ENCODE measurements around the gene UIMC1. TPM values are rescaled to one million over a fixed set of nuclear protein-coding genes. Genes with fewer than 3 reads are reported as not detected.
"Not testable (repeated sequence)": the region's sequence is repeated elsewhere in the genome, so short reads cannot be mapped to it uniquely, and the experiment has no call there.

UIMC1 gene
- total RNA-seq, 1 donor from 2014 or later: 40.9 TPM

- Mint-ChIP-seq H3K9me3 (ENCODE audit: unreplicated experiment) (no peaks in the 10 kb centered on the region), H3K4me1 (ENCODE audit: unreplicated experiment) (no peaks in the 10 kb centered on the region), H3K27me3 (ENCODE audit: unreplicated experiment) (peaks cover 2% of the 10 kb centered on the region), H3K36me3 (ENCODE audit: low read depth, unreplicated experiment) (peaks cover 10% of the 10 kb centered on the region), H3K4me3 (ENCODE audit: unreplicated experiment) (no peak overlapping the region), H3K27ac (ENCODE audit: unreplicated experiment) (no peak overlapping the region)
- TF ChIP-seq, protein P1, sequence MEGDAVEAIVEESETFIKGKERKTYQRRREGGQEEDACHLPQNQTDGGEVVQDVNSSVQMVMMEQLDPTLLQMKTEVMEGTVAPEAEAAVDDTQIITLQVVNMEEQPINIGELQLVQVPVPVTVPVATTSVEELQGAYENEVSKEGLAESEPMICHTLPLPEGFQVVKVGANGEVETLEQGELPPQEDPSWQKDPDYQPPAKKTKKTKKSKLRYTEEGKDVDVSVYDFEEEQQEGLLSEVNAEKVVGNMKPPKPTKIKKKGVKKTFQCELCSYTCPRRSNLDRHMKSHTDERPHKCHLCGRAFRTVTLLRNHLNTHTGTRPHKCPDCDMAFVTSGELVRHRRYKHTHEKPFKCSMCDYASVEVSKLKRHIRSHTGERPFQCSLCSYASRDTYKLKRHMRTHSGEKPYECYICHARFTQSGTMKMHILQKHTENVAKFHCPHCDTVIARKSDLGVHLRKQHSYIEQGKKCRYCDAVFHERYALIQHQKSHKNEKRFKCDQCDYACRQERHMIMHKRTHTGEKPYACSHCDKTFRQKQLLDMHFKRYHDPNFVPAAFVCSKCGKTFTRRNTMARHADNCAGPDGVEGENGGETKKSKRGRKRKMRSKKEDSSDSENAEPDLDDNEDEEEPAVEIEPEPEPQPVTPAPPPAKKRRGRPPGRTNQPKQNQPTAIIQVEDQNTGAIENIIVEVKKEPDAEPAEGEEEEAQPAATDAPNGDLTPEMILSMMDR (IDR thresholded peaks at IDR 0.05; ENCODE audit: unreplicated experiment): no peak
- DNase-seq (ENCODE audit: low spot score): no peak
Observed at GRCh38 chr5:176986280-176986679, 20.3 kb downstream of the UIMC1 start.

- H3K4me1 Mint-ChIP-seq (ENCODE audit: unreplicated experiment): no peaks in the 10 kb centered on the region
- no peaks in the 10 kb centered on the region for H3K9me3 Mint-ChIP-seq (ENCODE audit: unreplicated experiment)
- H3K27me3 Mint-ChIP-seq (ENCODE audit: unreplicated experiment): peaks cover 2% of the 10 kb centered on the region
- no peak overlapping the region for H3K4me3 Mint-ChIP-seq (ENCODE audit: unreplicated experiment)
- H3K27ac Mint-ChIP-seq (ENCODE audit: unreplicated experiment): no peak overlapping the region
- H3K36me3 Mint-ChIP-seq (ENCODE audit: low read depth, unreplicated experiment): peaks cover 10% of the 10 kb centered on the region
- no peak for DNase-seq (ENCODE audit: low spot score)
- TF ChIP-seq, protein P1 (IDR thresholded peaks at IDR 0.05; ENCODE audit: unreplicated experiment): no peak
Observed at GRCh38 chr5:176985516-176985915, 21.1 kb downstream of the UIMC1 start.

- H3K36me3 Mint-ChIP-seq (ENCODE audit: low read depth, unreplicated experiment): peaks cover 18% of the 10 kb centered on the region
- DNase-seq (ENCODE audit: low spot score); H3K4me1 Mint-ChIP-seq (ENCODE audit: unreplicated experiment); H3K4me3 Mint-ChIP-seq (ENCODE audit: unreplicated experiment); H3K9me3 Mint-ChIP-seq (ENCODE audit: unreplicated experiment); H3K27ac Mint-ChIP-seq (ENCODE audit: unreplicated experiment); H3K27me3 Mint-ChIP-seq (ENCODE audit: unreplicated experiment): not testable (repeated sequence)
Observed at GRCh38 chr5:176984176-176984575, 22.4 kb downstream of the UIMC1 start.

GRCh38 chr5:176983593-176983992 lies 23.0 kb downstream of the UIMC1 start:
- not testable (repeated sequence) for H3K9me3 Mint-ChIP-seq (ENCODE audit: unreplicated experiment); H3K4me1 Mint-ChIP-seq (ENCODE audit: unreplicated experiment); H3K27ac Mint-ChIP-seq (ENCODE audit: unreplicated experiment); H3K27me3 Mint-ChIP-seq (ENCODE audit: unreplicated experiment); DNase-seq (ENCODE audit: low spot score); H3K4me3 Mint-ChIP-seq (ENCODE audit: unreplicated experiment)
- peaks cover 23% of the 10 kb centered on the region for H3K36me3 Mint-ChIP-seq (ENCODE audit: low read depth, unreplicated experiment)

DNA sequence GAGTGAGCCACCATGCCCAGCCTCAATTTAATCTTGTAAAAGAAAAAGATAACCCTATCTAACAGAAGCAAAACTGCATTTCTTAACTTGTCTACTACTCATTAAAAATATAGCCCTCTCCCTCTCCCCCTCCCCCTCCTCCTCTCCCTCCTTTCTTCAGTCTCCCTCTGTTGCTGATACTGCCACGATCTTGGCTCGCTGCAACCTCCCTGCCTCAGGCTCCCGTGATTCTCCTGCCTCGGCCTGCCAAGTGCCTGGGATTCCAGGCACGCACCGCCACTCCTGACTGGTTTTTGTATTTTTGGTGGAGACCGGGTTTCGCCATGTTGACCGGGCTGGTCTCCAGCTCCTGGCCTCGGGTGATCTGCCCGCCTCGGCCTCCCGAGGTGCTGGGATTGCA lies 23.5 kb downstream of the UIMC1 start:
- H3K36me3 Mint-ChIP-seq (ENCODE audit: low read depth, unreplicated experiment): peaks cover 23% of the 10 kb centered on the region
- H3K4me1 Mint-ChIP-seq (ENCODE audit: unreplicated experiment); H3K27me3 Mint-ChIP-seq (ENCODE audit: unreplicated experiment); H3K4me3 Mint-ChIP-seq (ENCODE audit: unreplicated experiment); DNase-seq (ENCODE audit: low spot score); H3K9me3 Mint-ChIP-seq (ENCODE audit: unreplicated experiment); H3K27ac Mint-ChIP-seq (ENCODE audit: unreplicated experiment): not testable (repeated sequence)

GRCh38 chr5:176980818-176981217 lies 25.8 kb downstream of the UIMC1 start:
- TF ChIP-seq, protein P1 (IDR thresholded peaks at IDR 0.05; ENCODE audit: unreplicated experiment): no peak
- peaks cover 2% of the 10 kb centered on the region for H3K27me3 Mint-ChIP-seq (ENCODE audit: unreplicated experiment)
- DNase-seq (ENCODE audit: low spot score): no peak
- H3K36me3 Mint-ChIP-seq (ENCODE audit: low read depth, unreplicated experiment): peaks cover 25% of the 10 kb centered on the region
- no peak overlapping the region for H3K27ac Mint-ChIP-seq (ENCODE audit: unreplicated experiment)
- no peaks in the 10 kb centered on the region for H3K4me1 Mint-ChIP-seq (ENCODE audit: unreplicated experiment)
- H3K9me3 Mint-ChIP-seq (ENCODE audit: unreplicated experiment): no peaks in the 10 kb centered on the region
- H3K4me3 Mint-ChIP-seq (ENCODE audit: unreplicated experiment): no peak overlapping the region

- DNase-seq (ENCODE audit: low spot score): no peak
- H3K9me3 Mint-ChIP-seq (ENCODE audit: unreplicated experiment): no peaks in the 10 kb centered on the region
- peaks cover 2% of the 10 kb centered on the region for H3K27me3 Mint-ChIP-seq (ENCODE audit: unreplicated experiment)
- TF ChIP-seq, protein P1 (IDR thresholded peaks at IDR 0.05; ENCODE audit: unreplicated experiment): no peak
- H3K36me3 Mint-ChIP-seq (ENCODE audit: low read depth, unreplicated experiment): peaks cover 21% of the 10 kb centered on the region
- H3K4me3 Mint-ChIP-seq (ENCODE audit: unreplicated experiment): no peak overlapping the region
- no peak overlapping the region for H3K27ac Mint-ChIP-seq (ENCODE audit: unreplicated experiment)
- no peaks in the 10 kb centered on the region for H3K4me1 Mint-ChIP-seq (ENCODE audit: unreplicated experiment)
Observed at GRCh38 chr5:176979669-176980068, 26.9 kb downstream of the UIMC1 start.

Measured in endothelial cell (in vitro differentiated cells).